Stimulated activated CD4-positive, alpha-beta T cell treated with anti-CD3 and anti-CD28 coated beads, Interleukin-4, amount 100 ng/mL, for 1 hour (primary cell): Measurements from ENCODE around the gene LRBA.
"Not testable (repeated sequence)": the region's sequence is repeated elsewhere in the genome, so short reads cannot be mapped to it uniquely, and the experiment has no call there.

ENCODE experiments used
- DNase-seq: peaks from one replicate; pipeline ENCODE4 v3.0.0-alpha.2; 2020

LRBA gene

DNA sequence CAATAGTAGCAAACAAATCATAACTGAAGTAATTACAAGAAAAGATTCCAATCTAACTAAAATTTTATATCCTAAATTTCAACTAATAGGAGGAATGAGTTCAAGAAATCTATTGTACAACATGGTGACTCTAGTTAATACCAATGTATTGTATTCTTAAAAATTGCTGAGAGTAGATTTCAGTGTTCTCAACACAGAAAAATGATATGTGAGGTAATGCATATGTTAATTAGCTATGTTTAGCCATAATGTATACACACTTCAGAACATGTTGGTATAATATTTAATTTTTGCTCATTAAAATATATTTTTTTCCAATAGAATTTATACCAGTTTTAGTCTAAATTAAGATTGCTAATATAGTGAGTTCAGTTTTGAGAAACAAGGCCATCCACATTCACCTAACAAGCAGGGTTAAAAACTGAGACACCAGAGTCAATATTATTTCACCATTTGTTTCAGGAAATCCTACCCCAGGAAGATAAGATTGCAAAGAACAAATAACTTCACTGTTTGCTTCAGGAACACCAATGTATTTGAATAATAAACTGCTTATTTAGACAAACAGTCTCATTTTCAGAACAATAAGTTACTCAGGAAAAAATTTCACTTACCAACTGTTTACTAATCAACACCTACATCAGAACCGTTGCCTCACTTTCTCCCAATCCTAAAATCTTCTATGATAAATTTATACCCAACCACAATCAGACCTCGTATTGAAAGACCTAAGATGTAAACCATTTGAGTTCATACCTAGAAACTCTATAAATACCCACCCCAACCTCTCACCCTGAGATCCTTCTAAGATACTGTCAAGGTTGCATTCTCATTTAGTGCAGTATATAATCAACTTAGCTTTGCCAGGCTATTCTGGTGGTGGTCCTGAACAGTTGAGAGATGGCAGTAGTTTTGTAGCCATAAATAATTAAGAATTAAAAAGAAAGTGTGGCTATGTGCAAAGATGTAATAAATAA lies 300.3 kb downstream of the LRBA start:
- no peak for DNase-seq

DNA sequence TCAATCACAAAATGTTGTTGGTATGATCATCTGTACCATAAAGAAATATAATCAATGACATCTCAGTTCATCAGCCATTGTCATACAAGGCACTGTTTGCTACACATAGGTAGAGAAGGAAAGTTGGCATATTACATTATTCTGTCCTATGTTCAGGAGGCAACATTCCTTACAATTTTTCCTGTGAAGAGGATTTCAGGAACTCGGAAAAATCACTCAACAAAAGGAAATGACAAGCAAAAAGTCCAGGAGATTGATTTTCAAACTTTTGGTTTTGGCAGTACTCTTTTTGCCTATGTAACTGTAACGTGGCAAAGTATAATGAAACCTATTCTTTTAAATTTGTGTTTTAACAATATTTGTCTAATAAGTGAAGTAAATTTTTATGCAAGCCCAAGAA lies 301.8 kb downstream of the LRBA start:
- DNase-seq: no peak

DNA sequence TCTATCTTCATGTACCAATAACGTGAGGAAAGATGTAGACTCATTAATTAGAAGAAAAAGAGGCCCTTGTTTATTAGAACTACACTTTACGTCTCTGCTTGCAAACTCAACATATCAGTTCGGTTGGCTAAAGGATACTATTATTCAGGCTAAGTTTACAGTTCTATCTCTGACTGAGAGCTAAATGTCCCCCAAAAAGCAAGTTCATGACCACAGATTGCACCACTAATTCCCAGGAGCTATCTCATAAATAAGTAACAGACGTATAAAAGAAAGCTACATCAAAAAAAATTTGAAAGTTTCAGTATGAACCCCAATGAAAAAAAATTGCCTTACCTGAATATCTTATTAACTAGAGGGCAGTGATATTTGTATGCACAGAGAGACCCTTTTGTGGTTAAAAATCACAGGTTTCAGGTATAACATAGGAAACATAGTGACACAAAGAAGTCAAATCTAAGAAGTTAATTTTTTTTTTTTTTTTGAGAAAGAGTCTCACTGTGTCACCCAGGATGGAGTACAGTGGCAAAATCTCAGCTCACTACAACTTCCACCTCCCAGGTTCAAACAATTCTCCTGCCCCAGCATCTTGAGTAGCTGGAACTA lies 304.2 kb downstream of the LRBA start:
- no peak for DNase-seq

- no peak for DNase-seq
These were observed 307.1 kb downstream of the LRBA start for GRCh38 chr4:150708004-150708403.

GRCh38 chr4:150699599-150699998 lies 315.5 kb downstream of the LRBA start:
- DNase-seq: no peak

- no peak for DNase-seq
These were observed 319.9 kb downstream of the LRBA start for GRCh38 chr4:150695162-150695561.

- no peak for DNase-seq
These were observed 320.6 kb downstream of the LRBA start for GRCh38 chr4:150694438-150694837.

- no peak for DNase-seq
These were observed 331.2 kb downstream of the LRBA start for GRCh38 chr4:150683775-150684350.

DNA sequence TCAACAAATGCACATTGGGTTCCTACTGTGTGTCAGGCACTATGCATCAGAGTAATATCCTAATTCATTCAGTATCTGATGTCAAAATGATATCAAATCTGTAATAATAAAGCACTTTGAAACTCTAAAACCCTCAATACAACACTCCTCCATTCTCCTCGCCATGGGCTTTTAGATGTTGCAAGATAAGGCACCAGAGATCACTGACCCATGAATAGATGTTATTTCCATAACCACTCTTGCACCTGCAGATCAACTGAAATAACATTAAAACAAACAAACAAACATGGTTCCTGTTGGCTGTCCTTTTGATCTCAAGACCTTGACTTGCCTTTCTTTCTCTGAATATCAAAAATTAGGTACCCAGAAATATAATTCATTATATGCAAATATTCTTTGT lies 333.0 kb downstream of the LRBA start:
- no peak for DNase-seq

GRCh38 chr4:150681063-150681462 lies 334.0 kb downstream of the LRBA start:
- DNase-seq: no peak

DNA sequence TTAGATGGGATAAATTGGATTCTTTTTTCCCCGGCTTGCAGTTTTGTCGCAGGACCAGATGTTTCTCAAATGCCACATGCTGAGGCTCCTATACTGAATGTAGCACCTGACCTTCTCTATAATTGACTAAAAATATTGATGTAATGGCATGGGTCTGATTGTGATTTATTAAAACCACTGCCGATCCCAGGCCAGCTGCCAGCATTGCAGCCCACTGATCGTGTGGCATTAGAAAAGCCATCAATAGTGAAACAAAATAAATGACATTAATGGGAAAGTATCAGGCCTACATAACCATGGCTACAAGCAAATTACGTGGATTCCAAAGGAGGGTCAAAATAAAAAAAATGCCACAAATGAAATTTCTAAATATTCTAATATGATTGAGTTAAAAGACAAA lies 334.4 kb downstream of the LRBA start:
- no peak for DNase-seq

DNA sequence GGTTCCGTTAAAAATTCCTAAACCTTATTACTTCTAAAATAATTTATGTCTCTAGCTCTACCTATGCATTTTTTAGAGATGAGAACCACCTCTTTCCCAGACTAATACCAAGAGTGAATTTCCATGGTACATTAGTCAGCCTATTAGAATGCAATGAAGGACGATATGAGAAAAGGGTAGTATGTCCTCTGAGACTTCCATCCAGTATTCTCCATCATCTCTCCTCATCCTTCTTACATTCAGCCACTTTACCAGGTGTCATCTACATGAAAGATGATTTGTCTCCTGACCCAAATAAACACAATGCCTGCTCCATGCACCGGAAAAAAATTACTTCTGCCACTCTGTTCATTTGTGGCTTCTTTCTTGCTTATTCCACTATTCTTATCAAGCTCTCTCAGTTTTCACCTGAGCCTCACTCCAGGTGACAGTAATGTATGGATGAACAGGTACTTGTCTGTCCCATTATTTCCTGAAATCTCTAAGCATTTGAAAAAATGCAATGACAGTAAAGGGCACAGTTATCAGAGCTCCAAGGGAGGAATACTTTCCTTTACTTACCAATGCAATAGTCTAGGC lies 335.2 kb downstream of the LRBA start:
- no peak for DNase-seq

DNA sequence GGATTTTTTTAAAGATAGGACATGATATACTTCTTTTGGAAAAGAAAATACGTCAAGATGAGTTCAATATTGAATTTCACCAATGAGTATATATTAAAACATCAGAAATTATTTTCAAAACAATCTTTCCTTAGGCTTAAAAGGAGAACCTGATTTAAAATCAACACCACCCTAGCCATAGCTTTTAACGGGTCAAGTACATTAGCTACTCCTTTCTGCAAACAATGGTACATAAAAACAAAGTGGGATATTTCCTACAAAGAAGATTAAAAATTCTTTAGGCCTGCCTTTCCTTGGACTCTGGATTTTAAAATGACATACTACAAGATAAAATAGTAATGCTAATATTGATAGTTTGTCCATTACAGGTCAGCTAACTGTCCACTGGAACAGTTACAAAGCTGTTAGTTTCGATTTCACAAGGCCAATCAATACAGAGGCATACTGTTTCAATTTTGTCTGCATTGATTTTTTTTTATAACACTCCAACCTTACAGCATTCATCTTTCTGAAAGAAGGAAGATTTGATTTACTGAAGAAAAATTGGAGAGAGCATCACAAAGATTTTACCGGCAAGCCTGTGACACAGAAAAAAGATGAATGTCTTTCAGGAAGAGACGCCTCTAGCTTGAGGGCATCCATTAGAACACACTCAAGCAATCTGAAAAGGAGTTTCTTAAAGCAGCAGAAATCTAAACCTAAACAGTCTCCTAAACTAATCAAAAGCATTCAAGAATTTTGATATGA lies 335.9 kb downstream of the LRBA start:
- DNase-seq: no peak

- no peak for DNase-seq
These were observed 341.3 kb downstream of the LRBA start for GRCh38 chr4:150673793-150674192.

GRCh38 chr4:150668824-150669223 lies 346.3 kb downstream of the LRBA start:
- no peak for DNase-seq

- no peak for DNase-seq
These were observed 350.1 kb downstream of the LRBA start for GRCh38 chr4:150664935-150665334.

DNA sequence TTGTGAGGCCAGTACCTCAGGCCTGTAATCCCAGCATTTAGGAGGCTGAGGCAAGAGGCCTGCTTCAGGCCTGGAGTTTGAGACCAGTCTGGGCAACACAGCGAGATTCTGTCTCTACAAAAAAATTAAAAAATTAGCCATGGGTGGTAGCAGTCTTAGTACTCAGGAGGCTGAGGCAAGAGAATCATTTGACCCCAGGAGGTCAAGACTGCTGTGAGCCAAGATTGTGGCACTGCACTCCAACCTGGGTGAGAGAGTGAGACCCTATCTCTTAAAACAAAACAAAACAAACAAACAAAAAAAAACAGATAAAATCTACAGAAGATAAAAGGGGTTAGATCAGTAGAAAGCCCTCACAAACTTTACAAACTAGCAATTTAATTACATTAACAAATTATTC lies 352.4 kb downstream of the LRBA start:
- no peak for DNase-seq

GRCh38 chr4:150661551-150661950 lies 353.5 kb downstream of the LRBA start:
- DNase-seq: not testable (repeated sequence)

DNA sequence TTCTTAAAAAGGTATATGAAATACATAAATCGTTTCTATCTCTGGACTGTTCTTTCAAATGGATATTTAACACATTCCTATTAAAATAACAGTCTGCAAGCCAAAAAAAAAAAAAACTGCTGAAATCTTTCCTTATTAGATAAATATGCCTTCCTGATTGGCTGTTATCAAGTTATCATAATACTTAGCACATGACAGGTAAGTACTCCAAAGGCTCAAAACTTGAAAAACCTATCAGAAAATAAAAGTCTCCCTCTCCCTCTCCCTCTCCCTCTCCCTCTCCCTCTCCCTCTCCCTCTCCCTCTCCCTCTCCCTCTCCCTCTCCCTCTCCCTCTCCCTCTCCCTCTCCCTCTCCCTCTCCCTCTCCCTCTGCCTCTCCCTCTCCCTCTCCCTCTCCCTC lies 356.8 kb downstream of the LRBA start:
- DNase-seq: not testable (repeated sequence)

DNA sequence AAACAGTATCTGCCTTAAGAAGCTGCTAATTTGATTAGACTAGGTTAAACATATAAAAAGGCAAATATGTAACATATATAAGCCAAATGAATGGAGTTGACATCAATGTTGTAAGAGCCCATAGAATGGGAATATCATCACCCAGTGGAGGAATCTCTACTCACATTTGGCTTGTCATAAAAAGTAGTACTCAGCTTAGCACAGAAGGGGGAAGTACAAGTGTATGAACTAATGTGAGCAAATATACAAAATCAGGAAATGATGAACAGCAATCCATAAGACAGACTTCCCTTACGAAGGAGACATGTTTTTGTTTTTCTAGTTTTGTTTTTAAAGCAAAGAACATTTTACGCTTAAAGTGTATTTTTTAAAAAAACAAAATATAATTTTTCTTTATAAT lies 358.2 kb downstream of the LRBA start:
- no peak for DNase-seq

DNA sequence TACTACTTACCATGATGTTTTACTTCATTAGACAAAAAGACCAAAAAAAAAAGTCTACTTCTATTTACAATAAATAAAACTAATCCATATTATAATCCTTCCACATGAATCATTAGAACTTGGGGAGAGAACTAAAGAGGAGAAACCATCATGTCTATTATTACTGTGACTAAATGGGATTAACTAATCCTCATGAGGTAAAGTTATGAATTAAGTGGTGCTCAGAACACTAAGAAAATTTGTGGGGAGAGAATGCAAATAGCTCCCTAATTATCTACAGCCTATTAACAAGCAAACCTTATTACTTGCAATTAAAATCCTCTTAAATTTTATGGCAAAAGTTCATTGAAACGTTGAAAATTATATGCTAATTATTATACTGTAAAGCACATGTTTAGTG lies 364.3 kb downstream of the LRBA start:
- DNase-seq: no peak

GRCh38 chr4:150648123-150648522 lies 367.0 kb downstream of the LRBA start:
- no peak for DNase-seq

- DNase-seq: no peak
These were observed 368.1 kb downstream of the LRBA start for GRCh38 chr4:150647008-150647407.
